Fibroblast of the aortic adventitia (primary cell): ENCODE data around the gene RITA1. TPM values are rescaled to one million over a fixed set of nuclear protein-coding genes. Genes with fewer than 3 reads are reported as not detected.
A peak's percentile ranks its signal among the peaks of the same experiment; 100 is the strongest.

ENCODE experiments used
- DNase-seq: peaks from one replicate; pipeline ENCODE4 v3.0.0-alpha.2; 2010; ENCODE audit warnings: low read depth
- H3K4me3 ChIP-seq: 2 replicates; pipeline ENCODE4 v1.5.1; 2011; ENCODE audit warnings: low read depth, mild to moderate bottlenecking, control low read depth, low read length, moderate library complexity
- CTCF ChIP-seq: IDR thresholded peaks from 2 replicates; pipeline ENCODE4 v1.5.1; 2011; ENCODE audit warnings: mild to moderate bottlenecking, low read length, control low read depth, inconsistent platforms; ENCODE audit not compliant: insufficient read depth
- total RNA-seq: library from RNA; depleted of rRNA; stranded (reverse); fragments of >200 nt; gene quantifications from 2 replicates; pipeline ENCODE4 v1.2.3, GENCODE V29; 2012; ENCODE audit warnings: low replicate concordance

Gene RITA1
- total RNA-seq, 1 donor = 13.5 TPM

- no peak for DNase-seq
- no peak for TF ChIP-seq CTCF
- peak overlapping the region; percentile 86 for H3K4me3 ChIP-seq
Observed at GRCh38 chr12:113186666-113187325, 1.3 kb downstream of the RITA1 start.

GRCh38 chr12:113189361-113189760 is 3.8 kb downstream of the RITA1 start:
- H3K4me3 ChIP-seq = no peak overlapping the region
- no peak for DNase-seq
- TF ChIP-seq CTCF = no peak

GRCh38 chr12:113190761-113191160 is 5.2 kb downstream of the RITA1 start:
- DNase-seq = peak; percentile 30
- no peak for TF ChIP-seq CTCF
- no peak overlapping the region for H3K4me3 ChIP-seq

GRCh38 chr12:113191227-113191626 is 5.7 kb downstream of the RITA1 start:
- TF ChIP-seq CTCF = no peak
- H3K4me3 ChIP-seq = no peak overlapping the region
- no peak for DNase-seq

GRCh38 chr12:113194971-113195391 is 9.5 kb downstream of the RITA1 start:
- DNase-seq = peak; percentile 66
- no peak for TF ChIP-seq CTCF
- no peak overlapping the region for H3K4me3 ChIP-seq

GRCh38 chr12:113195598-113195997 is 10.1 kb downstream of the RITA1 start:
- H3K4me3 ChIP-seq = no peak overlapping the region
- DNase-seq = no peak
- TF ChIP-seq CTCF = no peak

GRCh38 chr12:113196582-113196981 is 11.1 kb downstream of the RITA1 start:
- H3K4me3 ChIP-seq = no peak overlapping the region
- TF ChIP-seq CTCF = no peak
- no peak for DNase-seq
